HepG2 (cell line): ENCODE results near the gene RBM23. TPM values are rescaled to one million over a fixed set of nuclear protein-coding genes. Genes with fewer than 3 reads are reported as not detected.

ENCODE experiments used
- AGO2 ChIP-seq: fragments of 200-400 bp; formaldehyde crosslinking; optimal IDR thresholded peaks from 2 replicates; pipeline ENCODE3; 2017; ENCODE audit warnings: mild to moderate bottlenecking, low read depth, low read length, moderate library complexity
- CBX1 ChIP-seq: IDR thresholded peaks from one replicate; pipeline ENCODE4 v1.6.1; 2016; ENCODE audit warnings: antibody characterized with exemption, low read depth
- CEBPB ChIP-seq: IDR thresholded peaks from 2 replicates; pipeline ENCODE4 v1.6.1; 2011; ENCODE audit warnings: low read depth, low read length, improper control_type of control experiment, borderline replicate concordance
- LRRFIP1 ChIP-seq: sonication (generic); formaldehyde crosslinking; conservative IDR thresholded peaks from 2 replicates; pipeline ENCODE4 v1.4.0; 2020; ENCODE audit warnings: missing genetic modification reagents
- MEF2D ChIP-seq: sonication (generic); formaldehyde crosslinking; IDR thresholded peaks from 2 replicates; pipeline ENCODE4 v1.5.1; 2020; ENCODE audit warnings: mild to moderate bottlenecking, missing genetic modification reagents
- NFAT5 ChIP-seq: sonication (generic); formaldehyde crosslinking; IDR thresholded peaks from 2 replicates; pipeline ENCODE4 v1.4.0; 2020; ENCODE audit warnings: missing genetic modification reagents
- NFE2L2 ChIP-seq: fragments of 150-350 bp; IDR thresholded peaks from 2 replicates; pipeline ENCODE4 v1.6.1; 2014; ENCODE audit warnings: low read length
- PLSCR1 ChIP-seq: sonication (generic); formaldehyde crosslinking; IDR thresholded peaks from 2 replicates; pipeline ENCODE4 v1.5.0; 2020; ENCODE audit warnings: missing genetic modification reagents, mild to moderate bottlenecking, borderline replicate concordance
- TERF1 ChIP-seq: sonication (generic); formaldehyde crosslinking; IDR thresholded peaks from 2 replicates; pipeline ENCODE4 v1.8.0; 2022; ENCODE audit warnings: mild to moderate bottlenecking, missing genetic modification reagents, moderate library complexity
- ZBTB10 ChIP-seq: sonication (generic); formaldehyde crosslinking; IDR thresholded peaks from 2 replicates; pipeline ENCODE4 v1.4.0; 2020; ENCODE audit warnings: missing genetic modification reagents, borderline replicate concordance
- ZBTB37 ChIP-seq: sonication (generic); formaldehyde crosslinking; IDR thresholded peaks from 2 replicates; pipeline ENCODE4 v1.4.0; 2020; ENCODE audit warnings: mild to moderate bottlenecking, missing genetic modification reagents
- ZFP37 ChIP-seq: sonication (generic); formaldehyde crosslinking; IDR thresholded peaks from 2 replicates; pipeline ENCODE4 v1.4.0; 2020; ENCODE audit warnings: missing genetic modification reagents, borderline replicate concordance
- ZNF253 ChIP-seq: sonication (generic); formaldehyde crosslinking; IDR thresholded peaks from 2 replicates; pipeline ENCODE4 v1.8.0; 2022; ENCODE audit warnings: mild to moderate bottlenecking, missing genetic modification reagents, borderline replicate concordance
- ZNF382 ChIP-seq: sonication (generic); formaldehyde crosslinking; IDR thresholded peaks from 2 replicates; pipeline ENCODE4 v1.5.0; 2020; ENCODE audit warnings: missing genetic modification reagents, mild to moderate bottlenecking, borderline replicate concordance
- ZNF446 ChIP-seq: sonication (generic); formaldehyde crosslinking; IDR thresholded peaks from 2 replicates; pipeline ENCODE4 v1.5.0; 2020; ENCODE audit warnings: mild to moderate bottlenecking, missing genetic modification reagents
- polyA plus RNA-seq, 8 experiments: library from polyadenylated mRNA; depleted of rRNA in 3 of 8; stranded (reverse) in 7 of 8; unstranded in 1 of 8; fragments of >200 nt; fragmentation: Illumina TruSeq in 4 of 8; extraction: Trizol in 4 of 8; gene quantifications; 2 replicates each; pipeline versions ENCODE4 v1.2.1 to v1.2.3, GENCODE V29; 2011 to 2016; ENCODE audit warnings: low read depth in 4 of 8, missing spikeins in 1 of 8, mixed read lengths in 1 of 8; ENCODE audit not compliant: insufficient read depth in 1 of 8
- total RNA-seq, 5 experiments: library from RNA; depleted of rRNA; stranded (reverse); fragments of >200 nt; fragmentation: Illumina TruSeq; extraction: Trizol; gene quantifications; 2 replicates each; pipeline ENCODE4 v1.2.3, GENCODE V29; 2016; ENCODE audit warnings: low read depth in 1 of 5

Gene RBM23
- total and polyA plus RNA-seq, 2 of the 13 experiments (the other 11 are each of a cell fraction or from before 2014, with no cell fraction given), result 1.5 to 2.1 TPM

GRCh38 chr14:22966783-22967269, 47.9 kb upstream of the RBM23 start (continued):
- TF ChIP-seq PLSCR1 (CRISPR knock-in tag) (no peak; the same call in 1 of the 2 replicates), NFAT5 (no peak), ZNF382 (CRISPR knock-in tag) (no peak), ZNF446 (no peak), ZNF253 (no peak), MEF2D (CRISPR knock-in tag) (no peak), ZBTB10 (CRISPR knock-in tag) (peak; percentile 8; the same call in 1 of the 2 replicates), CBX1 (no peak), ZFP37 (no peak), TERF1 (CRISPR knock-in tag) (no peak), ZBTB37 (CRISPR knock-in tag) (no peak), CEBPB (no peak), LRRFIP1 (CRISPR knock-in tag) (no peak), AGO2 (no peak), NFE2L2 (no peak)
